D721Med (cell line): ENCODE measurements around the gene NCKAP5L.

Experiments used
- DNase-seq: peaks from one replicate; pipeline ENCODE4 v3.0.0; 2011; ENCODE audit warnings: low spot score; ENCODE audit not compliant: insufficient read length
- FAIRE-seq: peaks from 2 replicates; lab custom pipeline; 2011; peaks lifted over from hg19 to GRCh38; lab: Jason Lieb, UNC
- CTCF ChIP-seq: IDR thresholded peaks from 2 replicates; pipeline ENCODE4 v1.5.1; 2012; ENCODE audit warnings: mild to moderate bottlenecking, control low read depth; ENCODE audit not compliant: insufficient read depth; ENCODE audit errors: missing control alignments

NCKAP5L gene

GRCh38 chr12:49843411-49843810, 15.2 kb upstream of the NCKAP5L start:
- no peak for TF ChIP-seq CTCF
- FAIRE-seq (no peak), DNase-seq (no peak)

GRCh38 chr12:49842519-49843352, 14.5 kb upstream of the NCKAP5L start, which contains the start of gene BCDIN3D:
Gene BCDIN3D, minus strand, starts transcription at chr12:49843106. Its CDS starts 19 bp downstream, at chr12:49843087.
- FAIRE-seq (no peak), DNase-seq (no peak)
- TF ChIP-seq CTCF: no peak

- TF ChIP-seq CTCF: peak; percentile 72
- DNase-seq: no peak
- FAIRE-seq: no peak
These were observed 10.9 kb upstream of the NCKAP5L start for GRCh38 chr12:49838973-49839633.

GRCh38 chr12:49832836-49833421, 4.7 kb upstream of the NCKAP5L start:
- no peak for TF ChIP-seq CTCF
- DNase-seq: no peak

GRCh38 chr12:49831717-49832116, 3.5 kb upstream of the NCKAP5L start:
- FAIRE-seq (no peak), DNase-seq (no peak)
- no peak for TF ChIP-seq CTCF

More at GRCh38 chr12:49832836-49833421, 4.7 kb upstream of the NCKAP5L start:
- no peak for FAIRE-seq

GRCh38 chr12:49827401-49828099, 663 bp downstream of the NCKAP5L start:
- DNase-seq: peak; percentile 60
- no peak for TF ChIP-seq CTCF
- no peak for FAIRE-seq
